Measurements from ENCODE around the gene THEM4. TPM values are rescaled to one million over a fixed set of nuclear protein-coding genes. Genes with fewer than 3 reads are reported as not detected.
A peak's percentile ranks its signal among the peaks of the same experiment; 100 is the strongest.

THEM4 gene
- total RNA-seq = 10 to 100 TPM; 20.4 to 27.4 TPM

- peak within 1 kb of the TSS; percentile 91 to 95 for H3K27ac Mint-ChIP-seq
- H3K36me3 Mint-ChIP-seq = peaks cover 30 to 40% of the 10 kb centered on the region in 2 donors
- ATAC-seq (peak; percentile 91 to 95), DNase-seq (ENCODE audit: low spot score in 2 of 2) (peak; percentile 94 to 95)
- peaks cover 13 to 23% of the 10 kb centered on the region in 2 donors for H3K9me3 Mint-ChIP-seq
Measured at GRCh38 chr1:151909167-151910149, at the start of gene THEM4. Gene THEM4, minus strand, starts transcription at chr1:151909511. Its CDS starts 53 bp downstream, at chr1:151909458.

- Mint-ChIP-seq H3K27ac (no peak overlapping the region), H3K36me3 (no peaks in the 10 kb centered on the region), H3K9me3 (no peaks in the 10 kb centered on the region)
- ATAC-seq (no peak), DNase-seq (ENCODE audit: low spot score in 2 of 2) (no peak)
Measured at GRCh38 chr1:151958959-151959358, 49.6 kb upstream of the THEM4 start.

GRCh38 chr1:151956957-151957497 is 47.7 kb upstream of the THEM4 start:
- H3K9me3 Mint-ChIP-seq = no peaks in the 10 kb centered on the region
- ATAC-seq = no peak
- no peak overlapping the region for H3K27ac Mint-ChIP-seq
- H3K36me3 Mint-ChIP-seq = no peaks in the 10 kb centered on the region
- no peak for DNase-seq (ENCODE audit: low spot score in 2 of 2)

GRCh38 chr1:151953409-151954094 is 44.2 kb upstream of the THEM4 start:
- ATAC-seq (no peak), DNase-seq (ENCODE audit: low spot score in 2 of 2) (no peak)
- H3K9me3 Mint-ChIP-seq = no peaks in the 10 kb centered on the region
- H3K36me3 Mint-ChIP-seq = no peaks in the 10 kb centered on the region
- H3K27ac Mint-ChIP-seq = no peak overlapping the region

- ATAC-seq (no peak), DNase-seq (ENCODE audit: low spot score in 2 of 2) (no peak)
- H3K27ac Mint-ChIP-seq = no peak overlapping the region
- H3K36me3 Mint-ChIP-seq = no peaks in the 10 kb centered on the region
- no peaks in the 10 kb centered on the region for H3K9me3 Mint-ChIP-seq
Measured at GRCh38 chr1:151952811-151953210, 43.5 kb upstream of the THEM4 start.

GRCh38 chr1:151949371-151950193 is 40.3 kb upstream of the THEM4 start:
- Mint-ChIP-seq H3K27ac (no peak overlapping the region), H3K36me3 (peaks cover 0 to 9% of the 10 kb centered on the region in 2 donors), H3K9me3 (peaks cover 0 to 5% of the 10 kb centered on the region in 2 donors)
- ATAC-seq = no peak
- no peak for DNase-seq (ENCODE audit: low spot score in 2 of 2)

- H3K27ac Mint-ChIP-seq = no peak overlapping the region
- peaks cover 0 to 5% of the 10 kb centered on the region in 2 donors for H3K9me3 Mint-ChIP-seq
- ATAC-seq (no peak), DNase-seq (ENCODE audit: low spot score in 2 of 2) (no peak)
- peaks cover 0 to 9% of the 10 kb centered on the region in 2 donors for H3K36me3 Mint-ChIP-seq
Measured at GRCh38 chr1:151948506-151948905, 39.2 kb upstream of the THEM4 start.

- ATAC-seq (no peak), DNase-seq (ENCODE audit: low spot score in 2 of 2) (no peak)
- peaks cover 0 to 9% of the 10 kb centered on the region in 2 donors for H3K36me3 Mint-ChIP-seq
- peak overlapping the region; percentile 72 to 87 for H3K27ac Mint-ChIP-seq
- H3K9me3 Mint-ChIP-seq = peaks cover 0 to 5% of the 10 kb centered on the region in 2 donors
Measured at GRCh38 chr1:151947140-151947539, 37.8 kb upstream of the THEM4 start.

GRCh38 chr1:151945725-151946722 is 36.7 kb upstream of the THEM4 start:
- H3K27ac Mint-ChIP-seq = peak overlapping the region; percentile 87 to 97
- peaks cover 0 to 9% of the 10 kb centered on the region in 2 donors for H3K36me3 Mint-ChIP-seq
- peaks cover 0 to 5% of the 10 kb centered on the region in 2 donors for H3K9me3 Mint-ChIP-seq
- ATAC-seq = peak; percentile 63 to 75
- peak; percentile 57 to 72 for DNase-seq (ENCODE audit: low spot score in 2 of 2)

- ATAC-seq = no peak
- no peak for DNase-seq (ENCODE audit: low spot score in 2 of 2)
- peak overlapping the region; percentile 87 to 97 for H3K27ac Mint-ChIP-seq
- H3K9me3 Mint-ChIP-seq = peaks cover 0 to 5% of the 10 kb centered on the region in 2 donors
- H3K36me3 Mint-ChIP-seq = peaks cover 0 to 9% of the 10 kb centered on the region in 2 donors
Measured at GRCh38 chr1:151944857-151945575, 35.7 kb upstream of the THEM4 start.

GRCh38 chr1:151944126-151944856 is 35.0 kb upstream of the THEM4 start:
- peaks cover 0 to 9% of the 10 kb centered on the region in 2 donors for H3K36me3 Mint-ChIP-seq
- peaks cover 0 to 5% of the 10 kb centered on the region in 2 donors for H3K9me3 Mint-ChIP-seq
- peak overlapping the region in 1 of 2 donors; percentile 87 for H3K27ac Mint-ChIP-seq
- ATAC-seq (no peak), DNase-seq (ENCODE audit: low spot score in 2 of 2) (no peak)

GRCh38 chr1:151943591-151943990 is 34.3 kb upstream of the THEM4 start:
- peaks cover 0 to 5% of the 10 kb centered on the region in 2 donors for H3K9me3 Mint-ChIP-seq
- no peak overlapping the region for H3K27ac Mint-ChIP-seq
- ATAC-seq (no peak), DNase-seq (ENCODE audit: low spot score in 2 of 2) (no peak)
- peaks cover 0 to 9% of the 10 kb centered on the region in 2 donors for H3K36me3 Mint-ChIP-seq

GRCh38 chr1:151942882-151943281 is 33.6 kb upstream of the THEM4 start:
- ATAC-seq = no peak
- peak overlapping the region in 1 of 2 donors; percentile 63 for H3K27ac Mint-ChIP-seq
- peaks cover 0 to 5% of the 10 kb centered on the region in 2 donors for H3K9me3 Mint-ChIP-seq
- H3K36me3 Mint-ChIP-seq = peaks cover 0 to 9% of the 10 kb centered on the region in 2 donors
- no peak for DNase-seq (ENCODE audit: low spot score in 2 of 2)

GRCh38 chr1:151940541-151940940 is 31.2 kb upstream of the THEM4 start:
- H3K27ac Mint-ChIP-seq = peak overlapping the region; percentile 86 to 94
- DNase-seq (ENCODE audit: low spot score in 2 of 2) (no peak), ATAC-seq (no peak)
- no peaks in the 10 kb centered on the region for H3K36me3 Mint-ChIP-seq
- no peaks in the 10 kb centered on the region for H3K9me3 Mint-ChIP-seq

All from activated naive CD4-positive, alpha-beta T cell treated with anti-CD3 and anti-CD28 coated beads, Interleukin-2, amount 50 U/mL, for 72 hours (primary cell).